Tibial nerve (tissue), 4 donors: Measurements from ENCODE around the gene STAM2. TPM values are rescaled to one million over a fixed set of nuclear protein-coding genes. Genes with fewer than 3 reads are reported as not detected.
"Not testable (repeated sequence)": the region's sequence is repeated elsewhere in the genome, so short reads cannot be mapped to it uniquely, and the experiment has no call there.

Source experiments
- DNase-seq, 2 donors: peaks; one replicate each; pipeline ENCODE4 v3.0.0-alpha.2; 2019; ENCODE audit warnings: low spot score in 2 of 2
- H3K27ac ChIP-seq, 4 donors: fragments of 200-600 bp; sonication (generic) in 3 of 4; one replicate each; pipeline ENCODE4 v1.5.1; 2017 to 2019; ENCODE audit warnings: mild to moderate bottlenecking in 1 of 4
- H3K27me3 ChIP-seq, 2 donors: fragments of 200-600 bp; sonication (generic) in 1 of 2; one replicate each; pipeline versions ENCODE4 v1.5.1 to v1.6.0; 2017 to 2019
- H3K36me3 ChIP-seq, 3 donors: fragments of 200-600 bp; sonication (generic); one replicate each; pipeline ENCODE4 v1.5.1; 2018 to 2019
- H3K4me1 ChIP-seq, 4 donors: fragments of 200-600 bp; sonication (generic) in 3 of 4; one replicate each; pipeline ENCODE4 v1.5.1; 2017 to 2019
- H3K4me3 ChIP-seq, 4 donors: fragments of 200-600 bp; sonication (generic) in 3 of 4; one replicate each; pipeline ENCODE4 v1.5.1; 2017 to 2019; ENCODE audit warnings: mild to moderate bottlenecking in 1 of 4, moderate library complexity in 1 of 4
- H3K9me3 ChIP-seq, 4 donors: fragments of 200-600 bp; sonication (generic) in 3 of 4; one replicate each; pipeline ENCODE4 v1.5.1; 2017 to 2019
- CTCF ChIP-seq, 5 experiments: fragments of 200-600 bp in 3 of 5; fragments of 450-650 bp in 2 of 5; sonication (generic) in 3 of 5; IDR thresholded peaks; one replicate each; pipeline ENCODE4 v1.5.1; 2016 to 2019; ENCODE audit warnings: antibody characterized with exemption in 5 of 5, mild to moderate bottlenecking in 3 of 5, moderate library complexity in 2 of 5
- EP300 ChIP-seq, 2 donors: sonication (generic); formaldehyde crosslinking; IDR thresholded peaks; one replicate each; pipeline ENCODE4 v1.6.1; 2017; ENCODE audit warnings: antibody characterized with exemption in 2 of 2, mild to moderate bottlenecking in 1 of 2
- POLR2A ChIP-seq, 2 donors: fragments of 450-650 bp; IDR thresholded peaks; one replicate each; pipeline ENCODE4 v1.6.1; 2017; ENCODE audit warnings: antibody characterized with exemption in 2 of 2, mild to moderate bottlenecking in 2 of 2, moderate library complexity in 2 of 2
- WGBS, 2 donors: methylation state at CpG; one replicate each; pipeline ENCODE4 v1.1.5; 2018; 5-methylcytosine and 5-hydroxymethylcytosine counted together
- total RNA-seq, 4 donors: library from RNA; depleted of rRNA; stranded (reverse); fragments of >200 nt; gene quantifications; one replicate each; pipeline ENCODE4 v1.1.0, GENCODE V29; 2016

The STAM2 gene
- total RNA-seq, 4 donors from 2014 or later = 18.9 to 45.4 (median 31.7) TPM

GRCh38 chr2:152161598-152161997 is 14.0 kb downstream of the STAM2 start:
- H3K9me3 ChIP-seq = peaks cover 0 to 5% (median 0%) of the 10 kb centered on the region in 4 donors
- TF ChIP-seq POLR2A (IDR thresholded peaks at IDR 0.05) = no peak
- TF ChIP-seq CTCF (IDR thresholded peaks at IDR 0.05) = no peak
- no peak for TF ChIP-seq EP300 (IDR thresholded peaks at IDR 0.05)
- H3K36me3 ChIP-seq = peaks cover 0 to 6% (median 0%) of the 10 kb centered on the region in 3 donors
- no peak for DNase-seq
- H3K4me1 ChIP-seq = peaks cover 0 to 25% (median 2%) of the 10 kb centered on the region in 4 donors
- WGBS, 2 donors = 78 to 79% methylated on average over 4 of the region's 4 CpGs
- H3K27me3 ChIP-seq = no peaks in the 10 kb centered on the region
- no peak overlapping the region for H3K4me3 ChIP-seq
- H3K27ac ChIP-seq = no peak overlapping the region

- not testable (repeated sequence) for H3K4me3 ChIP-seq, H3K27me3 ChIP-seq, H3K9me3 ChIP-seq, DNase-seq, H3K27ac ChIP-seq, H3K36me3 ChIP-seq
- WGBS, 2 donors = 98% methylated on average over 11 to 15 of the region's 31 CpGs
- peaks cover 0 to 13% (median 0%) of the 10 kb centered on the region in 4 donors for H3K4me1 ChIP-seq
Measured at GRCh38 chr2:152160378-152160777, 15.2 kb downstream of the STAM2 start.

- no peaks in the 10 kb centered on the region for H3K27me3 ChIP-seq
- H3K36me3 ChIP-seq = peaks cover 0 to 6% (median 0%) of the 10 kb centered on the region in 3 donors
- peaks cover 0 to 5% (median 0%) of the 10 kb centered on the region in 4 donors for H3K9me3 ChIP-seq
- peaks cover 0 to 5% (median 0%) of the 10 kb centered on the region in 4 donors for H3K4me1 ChIP-seq
- WGBS, 2 donors = 100% methylated on average over 1 of the region's 1 CpG
- DNase-seq = no peak
- no peak overlapping the region for H3K27ac ChIP-seq
- TF ChIP-seq EP300 (IDR thresholded peaks at IDR 0.05) (no peak), POLR2A (IDR thresholded peaks at IDR 0.05) (no peak), CTCF (IDR thresholded peaks at IDR 0.05) (no peak)
- no peak overlapping the region for H3K4me3 ChIP-seq
Measured at GRCh38 chr2:152157253-152157652, 18.3 kb downstream of the STAM2 start.

- TF ChIP-seq POLR2A (IDR thresholded peaks at IDR 0.05) (no peak), EP300 (IDR thresholded peaks at IDR 0.05) (no peak), CTCF (IDR thresholded peaks at IDR 0.05) (no peak)
- H3K9me3 ChIP-seq = peaks cover 0 to 5% (median 0%) of the 10 kb centered on the region in 4 donors
- no peaks in the 10 kb centered on the region for H3K27me3 ChIP-seq
- peaks cover 0 to 5% (median 0%) of the 10 kb centered on the region in 4 donors for H3K4me1 ChIP-seq
- 69% methylated on average over 4 of the region's 4 CpGs for WGBS, 2 donors
- no peak overlapping the region for H3K27ac ChIP-seq
- H3K36me3 ChIP-seq = peaks cover 0 to 6% (median 0%) of the 10 kb centered on the region in 3 donors
- H3K4me3 ChIP-seq = no peak overlapping the region
- no peak for DNase-seq
Measured at GRCh38 chr2:152155209-152155608, 20.4 kb downstream of the STAM2 start.

GRCh38 chr2:152154462-152154861 is 21.1 kb downstream of the STAM2 start:
- H3K9me3 ChIP-seq = peaks cover 0 to 5% (median 0%) of the 10 kb centered on the region in 4 donors
- H3K4me1 ChIP-seq = peaks cover 0 to 5% (median 0%) of the 10 kb centered on the region in 4 donors
- no peak for DNase-seq
- peaks cover 0 to 6% (median 0%) of the 10 kb centered on the region in 3 donors for H3K36me3 ChIP-seq
- no peak overlapping the region for H3K27ac ChIP-seq
- 86 to 88% methylated on average over 7 of the region's 7 CpGs for WGBS, 2 donors
- no peak overlapping the region for H3K4me3 ChIP-seq
- H3K27me3 ChIP-seq = no peaks in the 10 kb centered on the region
- TF ChIP-seq CTCF (IDR thresholded peaks at IDR 0.05) (no peak), POLR2A (IDR thresholded peaks at IDR 0.05) (no peak), EP300 (IDR thresholded peaks at IDR 0.05) (no peak)
